H1 (cell line): Measurements from ENCODE around the gene SYT17. TPM values are rescaled to one million over a fixed set of nuclear protein-coding genes. Genes with fewer than 3 reads are reported as not detected.
A peak's percentile ranks its signal among the peaks of the same experiment; 100 is the strongest.

ENCODE experiments used
- CTCF ChIA-PET: fragments of 300-600 bp; sonication (Branson Sonifier 250); formaldehyde crosslinking; loops from one replicate; lab custom pipeline; 2021; ENCODE audit not compliant: partially characterized antibody; lab: Charles Lee
- POLR2A ChIA-PET: fragments of 300-600 bp; sonication (Branson Sonifier 250); formaldehyde crosslinking; loops from one replicate; lab custom pipeline; 2021; ENCODE audit warnings: inconsistent platforms; ENCODE audit not compliant: partially characterized antibody; lab: Charles Lee
- DNase-seq, 2 experiments: peaks; one replicate each; pipeline versions ENCODE4 v3.0.0 to v3.0.0-alpha.2; 2010 to 2022; ENCODE audit warnings: low spot score in 2 of 2, low read depth in 1 of 2, mixed read lengths in 1 of 2
- FAIRE-seq: peaks from 2 replicates; lab custom pipeline; 2011; peaks lifted over from hg19 to GRCh38; lab: Jason Lieb, UNC
- H2AFZ ChIP-seq: 2 replicates; pipeline ENCODE4 v1.8.1; 2012; ENCODE audit warnings: low read length, inconsistent platforms
- H2AK5ac ChIP-seq: 2 replicates; pipeline ENCODE4 v1.6.1; 2013; ENCODE audit warnings: low read depth, low read length
- H2BK120ac ChIP-seq: replicated peaks from 2 replicates; pipeline ENCODE3; 2013; ENCODE audit warnings: low read depth, low read length, inconsistent platforms
- H2BK12ac ChIP-seq: 2 replicates; pipeline ENCODE4 v1.6.1; 2013; ENCODE audit warnings: low read depth, low read length
- H2BK15ac ChIP-seq: 2 replicates; pipeline ENCODE4 v1.6.1; 2013; ENCODE audit warnings: low read length
- H2BK20ac ChIP-seq: 2 replicates; pipeline ENCODE4 v1.6.1; 2013; ENCODE audit warnings: low read length
- H2BK5ac ChIP-seq: 2 replicates; pipeline ENCODE4 v1.6.1; 2013; ENCODE audit warnings: low read depth, low read length
- H3K14ac ChIP-seq: 2 replicates; pipeline ENCODE4 v1.6.1; 2013; ENCODE audit warnings: inconsistent platforms; ENCODE audit not compliant: insufficient read length
- H3K18ac ChIP-seq: 2 replicates; pipeline ENCODE4 v1.6.1; 2013; ENCODE audit warnings: low read length; ENCODE audit errors: extremely low read depth
- H3K23ac ChIP-seq: 2 replicates; pipeline ENCODE4 v1.6.1; 2013; ENCODE audit warnings: inconsistent platforms; ENCODE audit not compliant: insufficient read length
- H3K23me2 ChIP-seq: 2 replicates; pipeline ENCODE4 v1.6.1; 2013; ENCODE audit warnings: low read depth, low read length
- H3K27ac ChIP-seq: 2 replicates; pipeline ENCODE4 v1.6.1; 2011; ENCODE audit warnings: low read depth, low read length, inconsistent platforms
- H3K27me3 ChIP-seq, 4 experiments: replicated peaks in 1 of 4; 1 replicate in 1 of 4; 2 replicates in 3 of 4; pipeline versions ENCODE4 v1.6.1 to v1.8.1; 2011 to 2013; ENCODE audit warnings: low read length in 3 of 4, mild to moderate bottlenecking in 3 of 4, inconsistent platforms in 2 of 4, mixed read lengths in 2 of 4, moderate library complexity in 1 of 4; ENCODE audit not compliant: control insufficient read depth in 3 of 4, insufficient read depth in 3 of 4; ENCODE audit errors: extremely low read depth in 1 of 4
- H3K36me3 ChIP-seq, 4 experiments: 2 replicates each; pipeline versions ENCODE4 v1.6.1 to v1.8.1; 2011 to 2013; ENCODE audit warnings: mild to moderate bottlenecking in 4 of 4, low read length in 3 of 4, moderate library complexity in 2 of 4, control low read depth in 1 of 4, inconsistent platforms in 1 of 4; ENCODE audit not compliant: insufficient read depth in 4 of 4, control insufficient read depth in 2 of 4
- H3K4ac ChIP-seq: replicated peaks from 2 replicates; pipeline ENCODE3; 2013; ENCODE audit warnings: low read length, low read depth, mixed read lengths, inconsistent platforms; ENCODE audit not compliant: insufficient read length
- H3K4me1 ChIP-seq, 4 experiments: replicated peaks in 1 of 4; 1 replicate in 1 of 4; 2 replicates in 3 of 4; pipeline versions ENCODE4 v1.6.1 to v1.8.1; 2011 to 2013; ENCODE audit warnings: low read length in 3 of 4, inconsistent platforms in 2 of 4, mixed read lengths in 1 of 4; ENCODE audit not compliant: insufficient read depth in 4 of 4, control insufficient read depth in 3 of 4
- H3K4me2 ChIP-seq, 2 experiments: 2 replicates each; pipeline versions ENCODE4 v1.6.1 to v1.8.1; 2011 to 2013; ENCODE audit warnings: low read depth in 2 of 2, low read length in 2 of 2, control low read depth in 1 of 2, inconsistent platforms in 1 of 2, mild to moderate bottlenecking in 1 of 2; ENCODE audit not compliant: insufficient read depth in 1 of 2
- H3K4me3 ChIP-seq, 4 experiments: fragments of 200-600, 300-600 bp in 1 of 4; sonication (generic), shearing (Covaris generic), sonication (Bioruptor Twin) in 1 of 4; 2 replicates each; pipeline versions ENCODE4 v1.5.1 to v1.8.1; 2011 to 2016; ENCODE audit warnings: low read length in 4 of 4, low read depth in 3 of 4, control low read depth in 2 of 4, inconsistent platforms in 2 of 4, mild to moderate bottlenecking in 2 of 4, mixed read lengths in 1 of 4, moderate library complexity in 1 of 4; ENCODE audit not compliant: insufficient read depth in 2 of 4; ENCODE audit errors: extremely low read depth in 1 of 4
- H3K56ac ChIP-seq: replicated peaks from 2 replicates; pipeline ENCODE3; 2013; ENCODE audit warnings: low read depth, mild to moderate bottlenecking, mixed read lengths, low read length, inconsistent platforms; ENCODE audit not compliant: insufficient read length
- H3K79me1 ChIP-seq: 2 replicates; pipeline ENCODE4 v1.6.1; 2013; ENCODE audit warnings: low read depth, low read length, control low read depth
- H3K79me2 ChIP-seq, 2 experiments: 2 replicates each; pipeline versions ENCODE4 v1.6.1 to v1.8.1; 2012 to 2013; ENCODE audit warnings: low read length in 2 of 2, mild to moderate bottlenecking in 2 of 2, inconsistent platforms in 1 of 2; ENCODE audit not compliant: insufficient read depth in 2 of 2, control insufficient read depth in 1 of 2
- H3K9ac ChIP-seq, 4 experiments: replicated peaks in 1 of 4; 1 replicate in 1 of 4; 2 replicates in 3 of 4; pipeline versions ENCODE4 v1.6.1 to v1.8.1; 2011 to 2013; ENCODE audit warnings: low read depth in 3 of 4, low read length in 3 of 4, control low read depth in 2 of 4, mild to moderate bottlenecking in 2 of 4, moderate library complexity in 2 of 4, inconsistent platforms in 1 of 4; ENCODE audit errors: extremely low read depth in 1 of 4
- H3K9me3 ChIP-seq, 2 experiments: 2 replicates each; pipeline versions ENCODE4 v1.6.1 to v1.8.1; 2012 to 2013; ENCODE audit warnings: mild to moderate bottlenecking in 2 of 2, moderate library complexity in 2 of 2, control low read depth in 1 of 2, inconsistent platforms in 1 of 2, low read depth in 1 of 2, low read length in 1 of 2, mixed read lengths in 1 of 2; ENCODE audit not compliant: insufficient read depth in 2 of 2
- H4K20me1 ChIP-seq, 2 experiments: replicated peaks in 1 of 2; 2 replicates each; pipeline versions ENCODE3 to v1.8.1; 2011 to 2013; ENCODE audit warnings: inconsistent platforms in 2 of 2, low read length in 2 of 2, mild to moderate bottlenecking in 1 of 2; ENCODE audit not compliant: insufficient read depth in 2 of 2, control insufficient read depth in 1 of 2
- H4K5ac ChIP-seq: 2 replicates; pipeline ENCODE4 v1.6.1; 2013; ENCODE audit warnings: low read length, low read depth, mixed read lengths, inconsistent platforms; ENCODE audit not compliant: insufficient read length
- H4K8ac ChIP-seq: 2 replicates; pipeline ENCODE4 v1.8.0; 2013; ENCODE audit warnings: mild to moderate bottlenecking, moderate library complexity, low read length, inconsistent platforms; ENCODE audit not compliant: insufficient read depth; ENCODE audit errors: extremely low read depth
- H4K91ac ChIP-seq: replicated peaks from 2 replicates; pipeline ENCODE3; 2013; ENCODE audit warnings: low read length, mixed read lengths, inconsistent platforms; ENCODE audit not compliant: insufficient read length
- BACH1 ChIP-seq: IDR thresholded peaks from 2 replicates; pipeline ENCODE4 v1.6.1; 2012; ENCODE audit warnings: low read length, improper control_type of control experiment
- CHD2 ChIP-seq: IDR thresholded peaks from 2 replicates; pipeline ENCODE4 v1.6.1; 2012; ENCODE audit warnings: low read length, improper control_type of control experiment
- E2F6 ChIP-seq: IDR thresholded peaks from 2 replicates; pipeline ENCODE4 v1.6.1; 2012; ENCODE audit warnings: inconsistent platforms
- EZH2 ChIP-seq: fragments of 200-600 bp; sonication (generic); IDR thresholded peaks from 2 replicates; pipeline ENCODE4 v1.7.1; 2012; ENCODE audit warnings: low read depth, mild to moderate bottlenecking, moderate library complexity, low read length, inconsistent platforms; ENCODE audit not compliant: severe bottlenecking
- HDAC2 ChIP-seq, 2 experiments: fragments of 300-600 bp in 1 of 2; sonication (generic) in 1 of 2; IDR thresholded peaks; 2 replicates each; pipeline ENCODE4 v1.6.1; 2011 to 2012; ENCODE audit warnings: low read depth in 2 of 2, low read length in 2 of 2, mild to moderate bottlenecking in 2 of 2, moderate library complexity in 2 of 2, borderline replicate concordance in 1 of 2, inconsistent platforms in 1 of 2
- POLR2A ChIP-seq, 2 experiments: IDR thresholded peaks; 1 replicate in 1 of 2; 2 replicates in 1 of 2; pipeline ENCODE4 v1.6.1; 2011; ENCODE audit warnings: low read depth in 2 of 2, low read length in 2 of 2, mild to moderate bottlenecking in 2 of 2; ENCODE audit errors: control extremely low read depth in 1 of 2
- POU5F1 ChIP-seq: IDR thresholded peaks from 2 replicates; pipeline ENCODE4 v1.6.1; 2011; ENCODE audit warnings: low read depth, mild to moderate bottlenecking, low read length, moderate library complexity
- RNF2 ChIP-seq: fragments of 200-900, 300-1000 bp; sonication (generic); IDR thresholded peaks from 2 replicates; pipeline ENCODE4 v1.7.1; 2016; ENCODE audit warnings: borderline replicate concordance, low read depth, mild to moderate bottlenecking, antibody characterized with exemption, low read length; ENCODE audit not compliant: poor library complexity, severe bottlenecking; ENCODE audit errors: missing control alignments
- SP1 ChIP-seq: IDR thresholded peaks from 2 replicates; pipeline ENCODE4 v1.6.1; 2011; ENCODE audit warnings: low read depth, low read length
- SUZ12 ChIP-seq: fragments of 200-600 bp; sonication (generic); IDR thresholded peaks from 2 replicates; pipeline ENCODE4 v1.6.1; 2012; ENCODE audit warnings: mild to moderate bottlenecking, inconsistent platforms, low read length, moderate library complexity, mixed read lengths
- TAF1 ChIP-seq: IDR thresholded peaks from 2 replicates; pipeline ENCODE4 v1.6.1; 2011; ENCODE audit warnings: mild to moderate bottlenecking, low read depth, low read length
- USF2 ChIP-seq: IDR thresholded peaks from 2 replicates; pipeline ENCODE4 v1.6.1; 2011; ENCODE audit warnings: low read length, improper control_type of control experiment
- WGBS, 2 experiments: shearing (Covaris generic) in 1 of 2; methylation state at CpG; one replicate each; pipeline versions ENCODE4 v1.1.6 to v1.1.7; 2013 to 2015; ENCODE audit warnings: low lambda C conversion rate in 2 of 2, mixed read lengths in 2 of 2, inconsistent platforms in 1 of 2, low coverage in 1 of 2, missing lambda C conversion rate in 1 of 2; ENCODE audit not compliant: insufficient replicate concordance in 2 of 2, insufficient coverage in 1 of 2, insufficient read length in 1 of 2; ENCODE audit errors: extremely low coverage in 1 of 2, missing lambda C conversion rate in 1 of 2; 5-methylcytosine and 5-hydroxymethylcytosine counted together
- polyA plus RNA-seq, 7 experiments: library from polyadenylated mRNA; depleted of rRNA in 3 of 7; stranded (reverse) in 5 of 7; unstranded in 2 of 7; fragments of >200 nt in 5 of 7; fragments of 200-250 nt in 2 of 7; gene quantifications; 1 replicate in 5 of 7; 2 replicates in 1 of 7; 4 replicates in 1 of 7; pipeline versions ENCODE4 v1.2.1 to v1.2.3, GENCODE V29; 2011 to 2013; ENCODE audit warnings: missing spikeins in 2 of 7, mixed read lengths in 2 of 7
- total RNA-seq: library from RNA; stranded (reverse); fragmentation: NEBNext Ultra II Directional; extraction: Animal tissue kit (Norgen Biotek cat#: 25700); gene quantifications from 2 replicates; pipeline ENCODE4 v1.2.1, GENCODE V29; 2021

SYT17 gene
- total and polyA plus RNA-seq, 2 of the 8 experiments (the other 6 are each of a cell fraction or from before 2014, with no cell fraction given) = 5.8 to 18.1 TPM

GRCh38 chr16:19291475-19291874 is 123.4 kb downstream of the SYT17 start:
- Histone ChIP-seq H3K36me3 (no peaks in the 10 kb centered on the region), H4K5ac (no peak overlapping the region), H2AK5ac (peak overlapping the region; percentile 71; the same call in 1 of the 2 replicates), H2BK20ac (peak overlapping the region; percentile 76), H3K27ac (peak overlapping the region; percentile 50; the same call in 1 of the 2 replicates), H3K23ac (no peak overlapping the region), H2BK5ac (peak overlapping the region; percentile 61), H3K4me3 (no peak overlapping the region), H2BK15ac (no peak overlapping the region), H2BK120ac (no peak overlapping the region), H3K4ac (no peak overlapping the region), H3K4me1 (peaks cover 11 to 35% (median 26%) of the 10 kb centered on the region in 4 experiments), H3K79me2 (no peaks in the 10 kb centered on the region), H2AFZ (no peak overlapping the region), H3K9ac (peak overlapping the region in 1 of 4 experiments; percentile 42; a peak in 3 of 7 replicates), H3K14ac (no peak overlapping the region), H3K23me2 (no peaks in the 10 kb centered on the region), H3K79me1 (no peaks in the 10 kb centered on the region), H3K18ac (no peak overlapping the region), H3K56ac (no peak overlapping the region), H4K20me1 (no peaks in the 10 kb centered on the region), H3K9me3 (no peaks in the 10 kb centered on the region), H3K4me2 (no peak overlapping the region; a peak in 1 of 4 replicates), H4K8ac (no peak overlapping the region; the same call in 1 of the 2 replicates), H3K27me3 (no peaks in the 10 kb centered on the region), H4K91ac (no peak overlapping the region), H2BK12ac (peak overlapping the region; percentile 20)
- 78% methylated on average over 4 of the region's 4 CpGs; no CpG with 5 or more reads in 1 of the 2 experiments for WGBS, 2 experiments
- DNase-seq (no peak), FAIRE-seq (peak; percentile 95)
- ChIA-PET POLR2A (interaction anchor here (1.2 kb wide), 1 partner anchor 24 kb away, joined by 3 read pairs; no protein-coding TSS in a partner anchor), CTCF (interaction anchor here (1.0 to 1.2 kb wide), 2 partner anchors 32 to 197 kb away, joined by 3 read pairs; no protein-coding TSS in a partner anchor)
- TF ChIP-seq SUZ12 (no peak), EZH2 (no peak), USF2 (no peak), SP1 (no peak), POLR2A (IDR thresholded peaks at IDR 0.05; ENCODE audit: control extremely low read depth in 1 of 2, low read depth in 2 of 2, low read length in 2 of 2) (no peak), BACH1 (peak; percentile 96), RNF2 (no peak), HDAC2 (IDR thresholded peaks at IDR 0.05; ENCODE audit: borderline replicate concordance in 1 of 2, low read depth in 2 of 2, low read length in 2 of 2) (no peak), TAF1 (peak; percentile 45; the same call in 1 of the 2 replicates), CHD2 (no peak), E2F6 (no peak), POU5F1 (no peak)
